GM12878 (cell line): ENCODE measurements around the gene VWA7. TPM values are rescaled to one million over a fixed set of nuclear protein-coding genes. Genes with fewer than 3 reads are reported as not detected.
A peak's percentile ranks its signal among the peaks of the same experiment; 100 is the strongest.

Source experiments
- CBX3 ChIP-seq: fragments of 200-600 bp; sonication (generic); IDR thresholded peaks from 2 replicates; pipeline ENCODE4 v1.6.1; 2016; ENCODE audit warnings: low read depth, borderline replicate concordance
- CEBPZ ChIP-seq: fragments of 150-350 bp; IDR thresholded peaks from 2 replicates; pipeline ENCODE4 v1.6.1; 2016; ENCODE audit warnings: low read depth, low read length
- CHD2 ChIP-seq: IDR thresholded peaks from 2 replicates; pipeline ENCODE4 v1.6.1; 2011; ENCODE audit warnings: low read depth, low read length, improper control_type of control experiment, borderline replicate concordance
- EED ChIP-seq: sonication (generic); IDR thresholded peaks from 2 replicates; pipeline ENCODE4 v1.6.1; 2016; ENCODE audit warnings: antibody characterized with exemption, low read depth
- EP300 ChIP-seq, 2 experiments: fragments of 150-350 bp in 1 of 2; IDR thresholded peaks; 2 replicates each; pipeline ENCODE4 v1.6.1; 2011 to 2012; ENCODE audit warnings: low read depth in 2 of 2, low read length in 2 of 2, borderline replicate concordance in 1 of 2, improper control_type of control experiment in 1 of 2, inconsistent platforms in 1 of 2; ENCODE audit not compliant: control insufficient read depth in 1 of 2
- HDAC6 ChIP-seq: fragments of 200-600 bp; sonication (generic); IDR thresholded peaks from one replicate; pipeline ENCODE4 v1.8.0; 2017; ENCODE audit warnings: antibody characterized with exemption; ENCODE audit not compliant: unreplicated experiment
- IKZF1 ChIP-seq: fragments of 450-650 bp; conservative IDR thresholded peaks from 2 replicates; pipeline ENCODE4 v1.6.1; 2017; ENCODE audit warnings: antibody characterized with exemption, mild to moderate bottlenecking
- JUND ChIP-seq: IDR thresholded peaks from 2 replicates; pipeline ENCODE4 v1.6.1; 2012; ENCODE audit warnings: low read depth, mild to moderate bottlenecking, low read length, improper control_type of control experiment, moderate library complexity
- NFIC ChIP-seq: IDR thresholded peaks from 2 replicates; pipeline ENCODE4 v1.6.1; 2012; ENCODE audit warnings: low read depth, mild to moderate bottlenecking, inconsistent platforms, low read length, moderate library complexity
- ZBED1 ChIP-seq: IDR thresholded peaks from 2 replicates; pipeline ENCODE4 v1.6.1; 2016; ENCODE audit warnings: borderline replicate concordance
- ZBTB40 ChIP-seq: fragments of 450-650 bp; IDR thresholded peaks from 2 replicates; pipeline ENCODE4 v1.6.1; 2016; ENCODE audit warnings: mild to moderate bottlenecking, moderate library complexity, borderline replicate concordance
- ZZZ3 ChIP-seq: IDR thresholded peaks from 2 replicates; pipeline ENCODE4 v1.6.1; 2011; ENCODE audit warnings: low read depth; ENCODE audit not compliant: control insufficient read depth, insufficient read length
- polyA plus RNA-seq, 11 experiments: library from polyadenylated mRNA; depleted of rRNA in 4 of 11; unstranded in 6 of 11; stranded (reverse) in 5 of 11; fragments of >200 nt; fragmentation: Nextera tagmentation in 4 of 11; fragmentation: Illumina TruSeq in 1 of 11; extraction: Ambion mirVana in 4 of 11; extraction: Trizol in 1 of 11; gene quantifications; 1 replicate in 1 of 11; 2 replicates in 10 of 11; pipeline versions ENCODE4 v1.2.1 to v1.2.3, GENCODE V29; 2011 to 2016; ENCODE audit warnings: inconsistent platforms in 2 of 11, missing spikeins in 2 of 11, low read depth in 1 of 11
- total RNA-seq, 4 experiments: library from RNA; depleted of rRNA in 3 of 4; stranded (reverse); fragments of >200 nt in 3 of 4; fragmentation: Illumina TruSeq in 1 of 4; extraction: Trizol in 1 of 4; gene quantifications; 2 replicates each; pipeline versions ENCODE4 v1.2.1 to v1.2.3, GENCODE V29; 2013 to 2021
- TF ChIP-seq, protein P1 (sequence below): fragments of 450-650 bp; formaldehyde crosslinking; IDR thresholded peaks from 2 replicates; pipeline ENCODE4 v1.4.0; 2022; ENCODE audit warnings: mild to moderate bottlenecking, moderate library complexity
- TF ChIP-seq, protein P2 (sequence below): fragments of 450-650 bp; IDR thresholded peaks from 2 replicates; pipeline ENCODE4 v1.6.1; 2017; ENCODE audit warnings: antibody characterized with exemption, mild to moderate bottlenecking, moderate library complexity

The VWA7 gene
- total and polyA plus RNA-seq, 10 of the 15 experiments (the other 5 are each of a cell fraction or from before 2014, with no cell fraction given), result 0.11 to 3.1 (median 1.2) TPM; not detected in 1

GRCh38 chr6:31734821-31735406, 42.2 kb downstream of the VWA7 start (continued):
- TF ChIP-seq CEBPZ, result no peak
- peak; percentile 73; the same call in 1 of the 2 replicates for TF ChIP-seq ZBED1
- peak; percentile 35 for TF ChIP-seq EED
- TF ChIP-seq CBX3, result no peak
- TF ChIP-seq, protein P1, sequence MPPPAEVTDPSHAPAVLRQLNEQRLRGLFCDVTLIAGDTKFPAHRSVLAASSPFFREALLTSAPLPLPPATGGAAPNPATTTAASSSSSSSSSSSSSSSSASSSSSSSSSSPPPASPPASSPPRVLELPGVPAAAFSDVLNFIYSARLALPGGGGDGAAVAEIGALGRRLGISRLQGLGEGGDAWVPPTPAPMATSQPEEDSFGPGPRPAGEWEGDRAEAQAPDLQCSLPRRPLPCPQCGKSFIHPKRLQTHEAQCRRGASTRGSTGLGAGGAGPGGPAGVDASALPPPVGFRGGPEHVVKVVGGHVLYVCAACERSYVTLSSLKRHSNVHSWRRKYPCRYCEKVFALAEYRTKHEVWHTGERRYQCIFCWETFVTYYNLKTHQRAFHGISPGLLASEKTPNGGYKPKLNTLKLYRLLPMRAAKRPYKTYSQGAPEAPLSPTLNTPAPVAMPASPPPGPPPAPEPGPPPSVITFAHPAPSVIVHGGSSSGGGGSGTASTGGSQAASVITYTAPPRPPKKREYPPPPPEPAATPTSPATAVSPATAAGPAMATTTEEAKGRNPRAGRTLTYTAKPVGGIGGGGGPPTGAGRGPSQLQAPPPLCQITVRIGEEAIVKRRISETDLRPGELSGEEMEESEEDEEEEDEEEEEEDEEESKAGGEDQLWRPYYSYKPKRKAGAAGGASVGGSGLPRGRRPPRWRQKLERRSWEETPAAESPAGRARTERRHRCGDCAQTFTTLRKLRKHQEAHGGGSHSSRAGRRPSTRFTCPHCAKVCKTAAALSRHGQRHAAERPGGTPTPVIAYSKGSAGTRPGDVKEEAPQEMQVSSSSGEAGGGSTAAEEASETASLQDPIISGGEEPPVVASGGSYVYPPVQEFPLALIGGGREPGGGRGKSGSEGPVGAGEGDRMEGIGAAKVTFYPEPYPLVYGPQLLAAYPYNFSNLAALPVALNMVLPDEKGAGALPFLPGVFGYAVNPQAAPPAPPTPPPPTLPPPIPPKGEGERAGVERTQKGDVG (CRISPR knock-in tag), result no peak
- peak; percentile 26; the same call in 1 of the 2 replicates for TF ChIP-seq ZBTB40
- peak; percentile 70 for TF ChIP-seq IKZF1
- TF ChIP-seq ZZZ3, result no peak
- TF ChIP-seq HDAC6, result no peak
- no peak for TF ChIP-seq JUND
- no peak for TF ChIP-seq NFIC
- TF ChIP-seq EP300 (IDR thresholded peaks at IDR 0.05; ENCODE audit: borderline replicate concordance in 1 of 2, control insufficient read depth in 1 of 2, low read depth in 2 of 2, low read length in 2 of 2), result 0 out of 4 replicates have a peak, but pooled peaks of 1 of the 2 experiments have one; percentile 6
- TF ChIP-seq, protein P2, sequence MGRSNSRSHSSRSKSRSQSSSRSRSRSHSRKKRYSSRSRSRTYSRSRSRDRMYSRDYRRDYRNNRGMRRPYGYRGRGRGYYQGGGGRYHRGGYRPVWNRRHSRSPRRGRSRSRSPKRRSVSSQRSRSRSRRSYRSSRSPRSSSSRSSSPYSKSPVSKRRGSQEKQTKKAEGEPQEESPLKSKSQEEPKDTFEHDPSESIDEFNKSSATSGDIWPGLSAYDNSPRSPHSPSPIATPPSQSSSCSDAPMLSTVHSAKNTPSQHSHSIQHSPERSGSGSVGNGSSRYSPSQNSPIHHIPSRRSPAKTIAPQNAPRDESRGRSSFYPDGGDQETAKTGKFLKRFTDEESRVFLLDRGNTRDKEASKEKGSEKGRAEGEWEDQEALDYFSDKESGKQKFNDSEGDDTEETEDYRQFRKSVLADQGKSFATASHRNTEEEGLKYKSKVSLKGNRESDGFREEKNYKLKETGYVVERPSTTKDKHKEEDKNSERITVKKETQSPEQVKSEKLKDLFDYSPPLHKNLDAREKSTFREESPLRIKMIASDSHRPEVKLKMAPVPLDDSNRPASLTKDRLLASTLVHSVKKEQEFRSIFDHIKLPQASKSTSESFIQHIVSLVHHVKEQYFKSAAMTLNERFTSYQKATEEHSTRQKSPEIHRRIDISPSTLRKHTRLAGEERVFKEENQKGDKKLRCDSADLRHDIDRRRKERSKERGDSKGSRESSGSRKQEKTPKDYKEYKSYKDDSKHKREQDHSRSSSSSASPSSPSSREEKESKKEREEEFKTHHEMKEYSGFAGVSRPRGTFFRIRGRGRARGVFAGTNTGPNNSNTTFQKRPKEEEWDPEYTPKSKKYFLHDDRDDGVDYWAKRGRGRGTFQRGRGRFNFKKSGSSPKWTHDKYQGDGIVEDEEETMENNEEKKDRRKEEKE, result no peak
- peak; percentile 87; the same call in 1 of the 2 replicates for TF ChIP-seq CHD2
